Upper lobe of left lung (tissue), 4 donors: ENCODE data around the gene PKIG.

Experiments used
- CTCF ChIP-seq, 6 experiments: fragments of 450-650 bp in 4 of 6; fragments of 200-600 bp in 2 of 6; sonication (generic) in 2 of 6; IDR thresholded peaks; one replicate each; pipeline ENCODE4 v1.5.1; 2016 to 2019; ENCODE audit warnings: antibody characterized with exemption in 6 of 6
- POLR2A ChIP-seq, 4 donors: fragments of 450-650 bp; IDR thresholded peaks; one replicate each; pipeline ENCODE4 v1.5.1; 2016 to 2017; ENCODE audit warnings: antibody characterized with exemption in 4 of 4, mild to moderate bottlenecking in 2 of 4
- POLR2AphosphoS5 ChIP-seq, 2 donors: sonication (generic); formaldehyde crosslinking; IDR thresholded peaks; one replicate each; pipeline ENCODE4 v1.5.1; 2017; ENCODE audit warnings: antibody characterized with exemption in 2 of 2

DNA sequence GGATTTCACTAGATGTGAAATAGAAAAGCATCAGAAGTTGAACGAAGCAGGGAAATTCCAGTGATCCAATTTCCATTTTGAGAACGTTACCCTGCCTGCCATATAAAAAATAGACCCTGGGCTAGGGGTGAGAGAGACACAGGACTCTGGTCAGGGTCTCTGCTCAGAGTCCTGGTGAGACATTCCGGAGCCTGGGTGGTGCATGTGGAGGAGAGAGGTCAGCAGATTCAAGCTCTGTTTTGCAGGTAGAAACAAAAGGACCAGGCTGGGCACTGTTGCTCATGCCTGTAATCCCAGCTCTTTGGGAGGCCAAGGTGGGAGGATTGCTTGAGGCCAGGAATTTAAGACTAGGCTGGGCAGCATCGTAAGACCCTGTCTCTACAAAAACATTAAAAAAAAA lies 17.9 kb downstream of the PKIG start:
- TF ChIP-seq CTCF (IDR thresholded peaks at IDR 0.05) (no peak), POLR2A (IDR thresholded peaks at IDR 0.05) (no peak), POLR2AphosphoS5 (IDR thresholded peaks at IDR 0.05) (no peak)
